ENCODE data around the gene GCH1.

GCH1 gene

GRCh38 chr14:54840336-54840735 is 62.3 kb downstream of the GCH1 start:
- peaks cover 6% of the 10 kb centered on the region for H3K4me1 Mint-ChIP-seq

GRCh38 chr14:54839701-54840119 is 62.9 kb downstream of the GCH1 start:
- H3K9me3 Mint-ChIP-seq = no peaks in the 10 kb centered on the region
- peaks cover 6% of the 10 kb centered on the region for H3K4me1 Mint-ChIP-seq
- no peak overlapping the region for H3K4me3 Mint-ChIP-seq
- peaks cover 7% of the 10 kb centered on the region for H3K36me3 Mint-ChIP-seq (ENCODE audit: low read depth)
- peaks cover 7% of the 10 kb centered on the region for H3K27me3 Mint-ChIP-seq (ENCODE audit: low read depth)
- H3K27ac Mint-ChIP-seq = no peak overlapping the region
- TF ChIP-seq CTCF (IDR thresholded peaks at IDR 0.05; ENCODE audit: unreplicated experiment in 3 of 3) = no peak

More at GRCh38 chr14:54840336-54840735, 62.3 kb downstream of the GCH1 start:
- peaks cover 7% of the 10 kb centered on the region for H3K27me3 Mint-ChIP-seq (ENCODE audit: low read depth)
- H3K4me3 Mint-ChIP-seq = no peak overlapping the region
- no peak overlapping the region for H3K27ac Mint-ChIP-seq
- H3K9me3 Mint-ChIP-seq = no peaks in the 10 kb centered on the region
- TF ChIP-seq CTCF (IDR thresholded peaks at IDR 0.05; ENCODE audit: unreplicated experiment in 3 of 3) = no peak
- H3K36me3 Mint-ChIP-seq (ENCODE audit: low read depth) = peaks cover 7% of the 10 kb centered on the region

- H3K36me3 Mint-ChIP-seq (ENCODE audit: low read depth) = peaks cover 7% of the 10 kb centered on the region
- no peak overlapping the region for H3K27ac Mint-ChIP-seq
- no peak overlapping the region for H3K4me3 Mint-ChIP-seq
- TF ChIP-seq CTCF (IDR thresholded peaks at IDR 0.05; ENCODE audit: unreplicated experiment in 3 of 3) = no peak
- peaks cover 6% of the 10 kb centered on the region for H3K4me1 Mint-ChIP-seq
- no peaks in the 10 kb centered on the region for H3K9me3 Mint-ChIP-seq
- peaks cover 12% of the 10 kb centered on the region for H3K27me3 Mint-ChIP-seq (ENCODE audit: low read depth)
Measured at GRCh38 chr14:54838931-54839512, 63.6 kb downstream of the GCH1 start.

DNA sequence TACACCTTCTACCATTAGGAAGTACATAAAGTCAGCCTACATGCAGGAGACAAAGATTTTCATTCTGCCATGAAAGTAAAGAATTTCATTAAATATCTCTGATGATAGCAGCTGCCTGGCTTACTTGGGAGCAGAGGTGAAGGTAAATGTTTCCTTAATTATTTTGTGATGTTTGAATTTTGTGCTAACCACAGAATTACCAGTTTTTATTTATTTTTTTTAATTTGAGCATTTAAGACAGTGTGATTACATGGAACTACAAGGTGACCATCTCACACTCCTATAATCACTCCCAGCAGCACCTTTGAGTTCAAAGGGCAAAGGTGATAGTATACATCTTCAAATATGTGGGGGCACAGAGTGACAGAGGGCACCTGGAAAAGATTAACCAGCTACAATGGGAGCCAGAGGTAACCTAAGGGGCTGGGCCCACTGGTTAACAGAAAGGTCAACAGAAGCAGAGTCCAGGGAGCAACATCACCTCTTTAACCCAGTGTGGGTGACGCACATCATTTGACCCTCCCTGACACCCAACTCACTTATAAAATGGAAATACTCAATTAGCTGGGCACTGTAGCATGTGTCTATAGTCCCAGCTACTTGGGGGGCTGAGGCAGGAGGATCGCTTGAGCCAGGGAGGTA is 65.0 kb downstream of the GCH1 start:
- TF ChIP-seq CTCF (IDR thresholded peaks at IDR 0.05; ENCODE audit: unreplicated experiment in 3 of 3) = no peak
- Mint-ChIP-seq H3K4me3 (no peak overlapping the region), H3K9me3 (peaks cover 2% of the 10 kb centered on the region), H3K4me1 (peaks cover 6% of the 10 kb centered on the region), H3K27me3 (ENCODE audit: low read depth) (peaks cover 12% of the 10 kb centered on the region), H3K27ac (no peak overlapping the region), H3K36me3 (ENCODE audit: low read depth) (peaks cover 7% of the 10 kb centered on the region)

GRCh38 chr14:54836231-54836630 is 66.4 kb downstream of the GCH1 start:
- peaks cover 6% of the 10 kb centered on the region for H3K4me1 Mint-ChIP-seq
- no peak overlapping the region for H3K27ac Mint-ChIP-seq
- peaks cover 12% of the 10 kb centered on the region for H3K27me3 Mint-ChIP-seq (ENCODE audit: low read depth)
- no peak overlapping the region for H3K4me3 Mint-ChIP-seq
- H3K36me3 Mint-ChIP-seq (ENCODE audit: low read depth) = peaks cover 7% of the 10 kb centered on the region
- peaks cover 5% of the 10 kb centered on the region for H3K9me3 Mint-ChIP-seq
- no peak for TF ChIP-seq CTCF (IDR thresholded peaks at IDR 0.05; ENCODE audit: unreplicated experiment in 3 of 3)

- TF ChIP-seq CTCF (IDR thresholded peaks at IDR 0.05; ENCODE audit: unreplicated experiment in 3 of 3) = no peak
- Mint-ChIP-seq H3K36me3 (ENCODE audit: low read depth) (no peaks in the 10 kb centered on the region), H3K27me3 (ENCODE audit: low read depth) (peaks cover 7% of the 10 kb centered on the region), H3K4me3 (no peak overlapping the region), H3K4me1 (peaks cover 4% of the 10 kb centered on the region), H3K9me3 (peaks cover 10% of the 10 kb centered on the region), H3K27ac (no peak overlapping the region)
Measured at GRCh38 chr14:54834727-54835126, 67.9 kb downstream of the GCH1 start.
